Fibroblast of mammary gland (primary cell): Measurements from ENCODE around the gene FBXO42.

ENCODE experiments used
- DNase-seq: peaks from one replicate; pipeline ENCODE4 v3.0.0-alpha.2; 2010; ENCODE audit warnings: low read depth
- H3K4me3 ChIP-seq: 2 replicates; pipeline ENCODE4 v1.5.1; 2011; ENCODE audit warnings: low read depth, mild to moderate bottlenecking, low read length, moderate library complexity; ENCODE audit not compliant: control insufficient read depth
- CTCF ChIP-seq: conservative IDR thresholded peaks from 2 replicates; pipeline ENCODE4 v1.5.1; 2011; ENCODE audit warnings: low read depth, low read length, inconsistent platforms; ENCODE audit not compliant: control insufficient read depth, insufficient read depth

FBXO42 gene

GRCh38 chr1:16245476-16246196 lies 106.6 kb downstream of the FBXO42 start:
- no peak overlapping the region for H3K4me3 ChIP-seq

GRCh38 chr1:16244650-16245285 lies 107.5 kb downstream of the FBXO42 start:
- no peak overlapping the region for H3K4me3 ChIP-seq
- DNase-seq = no peak
- TF ChIP-seq CTCF = no peak

More at GRCh38 chr1:16245476-16246196, 106.6 kb downstream of the FBXO42 start:
- no peak for TF ChIP-seq CTCF
- DNase-seq = no peak

GRCh38 chr1:16243936-16244649 lies 108.2 kb downstream of the FBXO42 start:
- TF ChIP-seq CTCF = peak; percentile 92
- peak; percentile 85 for DNase-seq
- no peak overlapping the region for H3K4me3 ChIP-seq

GRCh38 chr1:16243215-16243610 lies 109.1 kb downstream of the FBXO42 start:
- TF ChIP-seq CTCF = no peak
- no peak for DNase-seq

GRCh38 chr1:16242556-16243214 lies 109.6 kb downstream of the FBXO42 start:
- DNase-seq = no peak
- H3K4me3 ChIP-seq = no peak overlapping the region
- no peak for TF ChIP-seq CTCF

More at GRCh38 chr1:16243215-16243610, 109.1 kb downstream of the FBXO42 start:
- H3K4me3 ChIP-seq = no peak overlapping the region

GRCh38 chr1:16241221-16241708 lies 111.0 kb downstream of the FBXO42 start:
- no peak for TF ChIP-seq CTCF
- no peak overlapping the region for H3K4me3 ChIP-seq
- DNase-seq = no peak
